SKM-1 treated with dmso at 0.1 percent for 144 hours (cell line): ENCODE measurements around the gene ATN1.
A peak's percentile ranks its signal among the peaks of the same experiment; 100 is the strongest.
"Not testable (repeated sequence)": the region's sequence is repeated elsewhere in the genome, so short reads cannot be mapped to it uniquely, and the experiment has no call there.

Experiments used
- DNase-seq: peaks from one replicate; lab custom pipeline; 2025; ENCODE audit not compliant: unreplicated experiment; lab: John Stamatoyannopoulos, UW

ATN1 gene, protein sequence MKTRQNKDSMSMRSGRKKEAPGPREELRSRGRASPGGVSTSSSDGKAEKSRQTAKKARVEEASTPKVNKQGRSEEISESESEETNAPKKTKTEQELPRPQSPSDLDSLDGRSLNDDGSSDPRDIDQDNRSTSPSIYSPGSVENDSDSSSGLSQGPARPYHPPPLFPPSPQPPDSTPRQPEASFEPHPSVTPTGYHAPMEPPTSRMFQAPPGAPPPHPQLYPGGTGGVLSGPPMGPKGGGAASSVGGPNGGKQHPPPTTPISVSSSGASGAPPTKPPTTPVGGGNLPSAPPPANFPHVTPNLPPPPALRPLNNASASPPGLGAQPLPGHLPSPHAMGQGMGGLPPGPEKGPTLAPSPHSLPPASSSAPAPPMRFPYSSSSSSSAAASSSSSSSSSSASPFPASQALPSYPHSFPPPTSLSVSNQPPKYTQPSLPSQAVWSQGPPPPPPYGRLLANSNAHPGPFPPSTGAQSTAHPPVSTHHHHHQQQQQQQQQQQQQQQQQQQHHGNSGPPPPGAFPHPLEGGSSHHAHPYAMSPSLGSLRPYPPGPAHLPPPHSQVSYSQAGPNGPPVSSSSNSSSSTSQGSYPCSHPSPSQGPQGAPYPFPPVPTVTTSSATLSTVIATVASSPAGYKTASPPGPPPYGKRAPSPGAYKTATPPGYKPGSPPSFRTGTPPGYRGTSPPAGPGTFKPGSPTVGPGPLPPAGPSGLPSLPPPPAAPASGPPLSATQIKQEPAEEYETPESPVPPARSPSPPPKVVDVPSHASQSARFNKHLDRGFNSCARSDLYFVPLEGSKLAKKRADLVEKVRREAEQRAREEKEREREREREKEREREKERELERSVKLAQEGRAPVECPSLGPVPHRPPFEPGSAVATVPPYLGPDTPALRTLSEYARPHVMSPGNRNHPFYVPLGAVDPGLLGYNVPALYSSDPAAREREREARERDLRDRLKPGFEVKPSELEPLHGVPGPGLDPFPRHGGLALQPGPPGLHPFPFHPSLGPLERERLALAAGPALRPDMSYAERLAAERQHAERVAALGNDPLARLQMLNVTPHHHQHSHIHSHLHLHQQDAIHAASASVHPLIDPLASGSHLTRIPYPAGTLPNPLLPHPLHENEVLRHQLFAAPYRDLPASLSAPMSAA (N-terminal part only)

DNA sequence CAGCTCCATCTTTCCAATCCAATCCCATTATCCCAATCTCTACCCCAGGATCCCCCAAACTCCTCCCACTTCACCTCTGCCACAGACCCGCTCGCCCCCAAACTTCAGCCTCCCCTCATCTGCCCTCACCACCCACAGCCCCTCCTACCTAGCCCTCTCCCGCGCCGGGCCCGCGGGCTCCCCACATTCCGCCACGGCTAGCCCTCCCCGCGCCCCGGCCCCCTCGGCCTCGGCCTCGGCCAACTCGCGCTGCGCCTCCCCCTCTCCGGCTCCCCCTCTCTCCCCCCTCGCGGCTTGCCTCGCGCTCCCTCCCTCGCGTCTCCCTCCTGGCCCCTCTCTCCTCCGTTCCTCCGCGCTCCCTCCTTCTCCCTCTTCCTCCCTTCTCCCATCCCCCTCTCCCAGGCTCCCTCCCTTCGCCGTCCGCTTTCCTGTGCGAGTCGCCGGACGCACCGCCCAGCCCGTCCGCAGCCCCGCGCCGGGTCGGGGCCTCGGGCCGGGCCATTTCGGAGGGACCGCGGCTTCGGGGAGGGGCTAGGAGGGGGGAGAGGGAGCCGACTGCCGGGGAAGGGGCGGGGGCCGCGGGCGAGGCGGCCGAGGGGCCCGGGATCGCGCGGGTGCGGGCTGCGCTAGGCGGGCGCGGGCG, at the start of gene ATN1:
Gene ATN1, plus strand, starts transcription at position 581 of the 643 bp plus-strand sequence. CDS start 6,043 bp downstream, outside the sequence.
- DNase-seq = no peak

- DNase-seq = not testable (repeated sequence)
Measured at GRCh38 chr12:6879824-6880223, 47.9 kb upstream of the ATN1 start.

DNA sequence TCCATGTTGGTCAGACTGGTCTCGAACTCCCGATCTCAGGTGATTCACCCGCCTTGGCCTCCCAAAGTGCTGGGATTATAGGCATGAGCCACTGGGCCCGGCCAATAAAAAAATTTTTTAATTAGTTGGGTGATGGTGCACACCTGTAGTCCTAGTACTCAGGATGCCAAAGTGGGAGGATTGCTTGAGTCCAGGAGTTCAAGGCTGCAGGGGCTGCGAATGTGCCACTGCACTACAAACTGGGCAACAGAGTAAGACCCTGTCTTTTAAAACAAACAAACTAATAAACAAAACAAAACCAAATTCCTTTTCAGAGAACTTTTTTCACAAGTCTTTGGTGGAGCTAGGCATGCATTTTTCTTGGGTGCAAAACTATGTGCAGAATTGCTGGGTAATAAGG, 44.5 kb upstream of the ATN1 start:
- no peak for DNase-seq

DNA sequence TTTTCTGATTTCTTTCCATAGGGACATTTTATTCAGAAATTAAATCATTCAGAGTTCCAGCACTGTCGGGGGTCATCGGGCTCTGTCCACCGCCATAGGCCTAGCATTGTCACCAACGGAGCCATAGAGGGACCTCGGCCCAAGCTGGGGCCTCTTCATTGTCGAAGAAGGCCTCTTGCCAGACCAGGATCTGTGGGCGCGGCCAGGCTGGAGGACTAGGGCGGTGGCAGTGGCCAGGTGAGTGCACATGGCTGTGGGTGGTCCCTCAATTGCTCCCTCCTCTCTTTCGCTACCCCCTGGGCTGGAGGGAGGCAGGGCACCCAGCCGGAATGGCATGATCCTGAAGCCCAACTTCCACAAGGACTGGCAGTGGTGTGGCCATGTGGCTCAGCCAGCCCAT, 44.1 kb upstream of the ATN1 start:
- no peak for DNase-seq

DNA sequence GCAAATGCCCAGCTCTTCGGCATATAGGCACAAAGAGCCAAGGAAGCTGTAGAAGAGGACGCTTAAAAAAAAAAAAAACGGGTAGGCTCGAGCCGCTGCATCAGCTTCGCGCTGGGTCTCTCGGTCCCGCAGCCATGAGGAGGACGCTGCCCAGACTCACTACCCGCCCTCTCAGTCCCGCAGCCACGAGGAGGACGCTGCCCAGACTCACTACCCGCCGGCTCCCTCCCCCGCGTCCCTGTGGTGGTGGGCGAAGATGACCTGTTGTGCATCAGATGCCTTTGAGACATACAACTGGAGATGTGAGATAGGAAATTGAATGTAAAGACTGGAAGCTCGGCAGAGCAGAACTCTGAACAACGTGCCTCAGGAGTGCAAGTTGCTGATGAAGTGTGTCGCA, 43.2 kb upstream of the ATN1 start:
- DNase-seq = no peak

- not testable (repeated sequence) for DNase-seq
Measured at GRCh38 chr12:6886206-6886999, 41.4 kb upstream of the ATN1 start.

DNA sequence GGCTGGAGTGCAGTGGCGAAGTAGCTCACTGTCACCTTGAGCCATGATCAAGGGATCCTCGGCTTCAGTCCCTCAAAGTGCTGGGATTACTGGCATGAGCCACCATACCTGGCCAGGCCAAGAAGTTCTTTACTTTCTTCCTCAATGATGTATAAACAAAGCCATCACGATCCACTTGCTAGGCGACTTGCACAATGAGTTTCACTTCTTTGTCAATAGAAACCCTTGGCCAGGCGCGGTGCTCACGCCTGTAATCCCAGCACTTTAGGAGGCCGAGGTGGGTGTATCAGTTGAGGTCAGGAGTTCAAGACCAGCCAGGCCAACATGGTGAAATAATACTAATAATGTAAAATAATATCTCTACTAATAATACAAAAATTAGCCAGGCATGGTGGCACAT, 40.3 kb upstream of the ATN1 start:
- DNase-seq = no peak

DNA sequence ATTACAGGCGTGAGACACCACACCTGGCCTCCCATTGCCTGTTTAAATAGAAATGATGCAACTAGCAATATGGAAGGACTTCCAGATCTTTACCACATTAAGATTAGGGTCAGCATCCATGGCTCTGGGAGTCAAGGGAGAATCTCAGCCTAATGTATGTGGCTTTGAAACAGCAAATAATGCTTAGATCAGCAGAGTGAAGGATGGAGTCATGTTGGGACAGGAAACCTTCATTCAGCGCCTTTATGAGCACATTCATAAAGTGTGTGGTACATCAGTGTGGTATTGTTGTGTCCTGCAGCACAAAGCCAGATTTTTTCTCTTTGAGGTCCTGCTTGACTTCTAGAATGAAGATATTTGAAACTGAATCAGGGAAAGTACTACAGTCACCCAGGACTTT, 39.4 kb upstream of the ATN1 start:
- no peak for DNase-seq

- not testable (repeated sequence) for DNase-seq
Measured at GRCh38 chr12:6888794-6889193, 39.0 kb upstream of the ATN1 start.

DNA sequence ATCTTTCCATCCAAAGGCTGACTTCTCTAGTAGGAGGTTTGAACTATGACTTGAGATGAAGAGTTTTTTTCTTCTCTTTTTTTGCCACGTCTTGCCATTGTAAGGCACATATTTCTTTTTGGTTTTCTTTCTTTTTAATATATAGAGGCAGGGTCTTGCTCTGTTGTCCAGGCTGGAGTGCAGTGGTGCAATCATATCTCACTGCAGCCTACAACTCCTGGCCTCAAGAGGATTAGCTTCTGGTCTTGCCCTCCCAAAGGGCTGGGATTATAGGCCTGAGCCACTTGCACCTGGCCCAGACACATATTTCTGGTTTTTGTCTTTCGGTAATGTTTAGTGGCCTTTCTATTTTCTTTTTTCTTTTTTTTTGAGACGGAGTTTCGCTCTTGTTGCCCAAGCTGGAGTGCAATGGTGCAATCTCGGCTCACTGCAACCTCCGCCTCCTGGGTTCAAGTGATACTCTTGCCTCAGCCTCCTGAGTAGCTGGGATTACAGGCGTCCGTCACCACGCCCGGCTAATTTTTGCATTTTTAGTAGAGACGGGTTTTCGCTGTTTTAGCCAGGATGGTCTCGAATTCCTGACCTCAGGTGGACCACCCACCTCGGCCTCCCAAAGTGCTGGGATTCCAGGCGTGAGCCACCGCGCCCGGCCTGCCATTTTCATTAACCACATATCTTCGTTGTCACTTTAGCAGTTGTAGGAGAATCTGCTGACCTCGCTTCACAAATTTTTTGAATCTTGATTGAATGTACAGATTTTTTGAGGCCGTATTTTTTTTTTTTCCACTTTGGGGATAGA, 37.8 kb upstream of the ATN1 start:
- DNase-seq = not testable (repeated sequence)

- DNase-seq = peak; percentile 78
Measured at GRCh38 chr12:6890789-6891645, 36.7 kb upstream of the ATN1 start.

- DNase-seq = no peak
Measured at GRCh38 chr12:6891646-6892001, 36.1 kb upstream of the ATN1 start.

DNA sequence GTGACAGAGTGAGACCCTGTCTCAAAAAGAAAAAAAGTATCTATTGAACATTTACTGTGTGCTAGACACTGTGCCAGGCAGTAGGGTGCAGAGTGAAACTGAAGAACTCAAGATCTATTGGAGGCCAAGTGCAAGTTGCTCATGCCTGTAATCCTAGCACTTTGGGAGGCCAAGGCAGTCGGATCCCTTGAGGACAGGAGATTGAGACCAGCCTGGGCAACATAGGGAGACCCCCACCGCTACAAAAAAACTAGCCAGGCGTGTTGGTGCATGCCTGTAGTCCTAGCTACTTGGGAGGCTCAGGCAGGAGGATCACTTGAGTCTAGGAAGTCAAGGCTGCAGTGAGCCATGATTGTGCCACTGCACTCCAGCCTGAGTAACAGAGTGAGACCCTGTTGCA, 35.1 kb upstream of the ATN1 start:
- DNase-seq = not testable (repeated sequence)

DNA sequence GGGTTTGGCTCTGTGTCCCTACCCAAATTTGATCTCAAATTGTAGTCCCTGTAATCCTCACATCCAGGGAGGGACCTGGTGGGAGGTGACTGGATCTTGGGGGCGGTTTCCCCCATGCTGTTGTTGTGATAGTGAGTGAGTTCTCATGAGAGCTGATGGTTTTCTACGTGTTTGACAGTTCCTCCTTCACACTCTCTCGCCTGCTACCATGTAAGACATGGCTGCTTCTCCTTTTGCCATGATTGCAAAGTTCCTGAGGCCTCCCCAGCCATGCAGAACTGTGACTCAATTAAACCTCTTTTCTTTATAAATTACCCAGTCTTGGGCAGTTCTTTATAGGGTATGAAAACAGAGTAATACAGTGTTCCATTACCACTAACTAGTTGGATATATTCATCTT, 33.4 kb upstream of the ATN1 start:
- no peak for DNase-seq

DNA sequence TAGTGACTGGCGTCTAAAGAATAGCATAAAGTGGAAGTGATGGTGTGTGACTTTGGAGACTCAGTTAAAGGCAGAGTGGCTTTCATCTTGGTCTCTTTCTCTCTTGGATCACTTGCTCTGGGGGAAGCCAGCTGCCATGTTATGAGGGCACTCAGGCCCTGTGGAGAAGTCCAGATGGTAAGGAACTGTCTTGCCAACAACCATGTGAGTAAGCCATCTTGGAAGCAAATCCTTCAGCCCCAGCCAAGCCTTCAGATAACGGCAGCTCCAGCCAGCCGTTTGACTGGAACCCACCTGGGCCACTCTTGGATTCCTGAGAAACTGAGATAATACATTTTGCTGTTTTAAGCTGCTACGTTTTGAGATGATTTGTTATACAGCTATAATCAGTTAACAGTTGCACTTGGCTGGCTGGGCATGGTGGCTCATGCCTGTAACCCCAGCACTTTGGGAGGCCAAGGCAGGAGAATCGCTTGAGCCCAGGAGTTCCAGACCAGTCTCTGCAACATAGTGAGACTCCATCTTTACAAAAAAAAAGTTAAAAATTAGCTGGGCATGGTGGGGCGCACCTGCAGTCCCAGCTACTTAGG, 30.8 kb upstream of the ATN1 start:
- no peak for DNase-seq

GRCh38 chr12:6899427-6899826, 28.3 kb upstream of the ATN1 start:
- no peak for DNase-seq

GRCh38 chr12:6899837-6900519, 27.8 kb upstream of the ATN1 start:
- peak; percentile 43 for DNase-seq

DNA sequence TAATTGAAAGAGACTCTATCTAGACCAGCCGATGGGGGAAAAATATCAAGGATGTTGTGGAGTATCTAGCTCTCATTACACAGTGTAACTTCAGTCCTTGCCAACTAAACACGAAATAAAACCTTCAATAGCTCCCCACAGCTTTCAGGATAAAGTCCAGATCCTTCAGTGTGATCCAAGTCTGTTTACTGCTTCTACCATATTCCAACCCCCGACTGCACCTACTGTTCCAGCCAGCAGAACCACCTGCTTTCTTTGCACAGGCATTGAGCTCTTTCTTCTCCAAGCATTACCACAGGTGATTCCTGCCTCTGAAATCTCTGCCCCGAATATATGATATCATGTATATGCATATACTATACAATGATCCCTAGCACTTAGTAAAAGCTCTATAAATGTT, 25.3 kb upstream of the ATN1 start:
- DNase-seq = no peak
